Activated CD4-positive, alpha-beta T cell treated with anti-CD3 and anti-CD28 coated beads, Interleukin-2, amount 10 ng/mL, durations not matched to agents 7 days and 5 days (primary cell): Measurements from ENCODE around the gene DGKI. TPM values are rescaled to one million over a fixed set of nuclear protein-coding genes. Genes with fewer than 3 reads are reported as not detected.

Experiments
- CTCF ChIA-PET: fragments of 350-600 bp; sonication (Branson Sonifier 250); formaldehyde crosslinking; loops from one replicate; lab custom pipeline; 2021; ENCODE audit warnings: antibody characterized with exemption; lab: Charles Lee
- POLR2A ChIA-PET: fragments of 350-600 bp; sonication (Branson Sonifier 250); formaldehyde crosslinking; loops from one replicate; lab custom pipeline; 2021; ENCODE audit warnings: antibody characterized with exemption; lab: Charles Lee
- DNase-seq: peaks from one replicate; pipeline ENCODE4 v3.0.0-alpha.2; 2020
- H3K27ac Mint-ChIP-seq: one replicate; pipeline ENCODE4 v1.8.0; 2021; ENCODE audit warnings: mild to moderate bottlenecking, moderate library complexity, mixed read lengths
- H3K27me3 Mint-ChIP-seq: one replicate; pipeline ENCODE4 v1.8.0; 2021; ENCODE audit warnings: mixed read lengths
- H3K36me3 Mint-ChIP-seq: one replicate; pipeline ENCODE4 v1.8.0; 2021; ENCODE audit warnings: low read depth, mixed read lengths
- H3K4me1 Mint-ChIP-seq: one replicate; pipeline ENCODE4 v1.8.0; 2021; ENCODE audit warnings: mixed read lengths
- H3K4me3 Mint-ChIP-seq: one replicate; pipeline ENCODE4 v1.8.0; 2021; ENCODE audit warnings: mild to moderate bottlenecking, moderate library complexity, mixed read lengths
- H3K9me3 Mint-ChIP-seq: one replicate; pipeline ENCODE4 v1.8.0; 2021; ENCODE audit warnings: mixed read lengths
- total RNA-seq, 2 experiments: library from RNA; stranded (reverse); gene quantifications; one replicate each; pipeline ENCODE4 v1.2.3, GENCODE V29; 2021

DGKI gene
- total RNA-seq, 2 experiments from 2014 or later: 0.06 to 0.25 TPM

- no peaks in the 10 kb centered on the region for H3K27me3 Mint-ChIP-seq
- ChIA-PET CTCF (no interaction called here), POLR2A (no interaction called here)
- H3K4me3 Mint-ChIP-seq: no peak overlapping the region
- DNase-seq: no peak
- H3K27ac Mint-ChIP-seq: no peak overlapping the region
- H3K36me3 Mint-ChIP-seq: no peaks in the 10 kb centered on the region
- no peaks in the 10 kb centered on the region for H3K4me1 Mint-ChIP-seq
- no peaks in the 10 kb centered on the region for H3K9me3 Mint-ChIP-seq
These were observed 274.6 kb downstream of the DGKI start for GRCh38 chr7:137572056-137572784.

- H3K4me3 Mint-ChIP-seq: no peak overlapping the region
- H3K27ac Mint-ChIP-seq: no peak overlapping the region
- ChIA-PET CTCF (no interaction called here), POLR2A (no interaction called here)
- H3K36me3 Mint-ChIP-seq: no peaks in the 10 kb centered on the region
- H3K27me3 Mint-ChIP-seq: no peaks in the 10 kb centered on the region
- H3K9me3 Mint-ChIP-seq: no peaks in the 10 kb centered on the region
- H3K4me1 Mint-ChIP-seq: no peaks in the 10 kb centered on the region
- no peak for DNase-seq
These were observed 282.1 kb downstream of the DGKI start for GRCh38 chr7:137564677-137565076.

- DNase-seq: no peak
- H3K36me3 Mint-ChIP-seq: no peaks in the 10 kb centered on the region
- no peaks in the 10 kb centered on the region for H3K9me3 Mint-ChIP-seq
- no peaks in the 10 kb centered on the region for H3K4me1 Mint-ChIP-seq
- H3K27ac Mint-ChIP-seq: no peak overlapping the region
- H3K27me3 Mint-ChIP-seq: no peaks in the 10 kb centered on the region
- ChIA-PET CTCF (no interaction called here), POLR2A (no interaction called here)
- no peak overlapping the region for H3K4me3 Mint-ChIP-seq
These were observed 282.8 kb downstream of the DGKI start for GRCh38 chr7:137563981-137564380.

- Mint-ChIP-seq H3K4me1 (no peaks in the 10 kb centered on the region), H3K4me3 (no peak overlapping the region), H3K27ac (no peak overlapping the region), H3K9me3 (no peaks in the 10 kb centered on the region), H3K36me3 (no peaks in the 10 kb centered on the region), H3K27me3 (no peaks in the 10 kb centered on the region)
- no peak for DNase-seq
- CTCF ChIA-PET: no interaction called here
- POLR2A ChIA-PET: no interaction called here
These were observed 299.3 kb downstream of the DGKI start for GRCh38 chr7:137547485-137547884.

GRCh38 chr7:137546671-137547070 is 300.1 kb downstream of the DGKI start:
- ChIA-PET CTCF (no interaction called here), POLR2A (no interaction called here)
- H3K27ac Mint-ChIP-seq: no peak overlapping the region
- no peaks in the 10 kb centered on the region for H3K27me3 Mint-ChIP-seq
- H3K4me1 Mint-ChIP-seq: no peaks in the 10 kb centered on the region
- no peaks in the 10 kb centered on the region for H3K36me3 Mint-ChIP-seq
- no peak for DNase-seq
- no peaks in the 10 kb centered on the region for H3K9me3 Mint-ChIP-seq
- no peak overlapping the region for H3K4me3 Mint-ChIP-seq

GRCh38 chr7:137546009-137546408 is 300.8 kb downstream of the DGKI start:
- H3K9me3 Mint-ChIP-seq: no peaks in the 10 kb centered on the region
- ChIA-PET CTCF (no interaction called here), POLR2A (no interaction called here)
- no peaks in the 10 kb centered on the region for H3K36me3 Mint-ChIP-seq
- H3K27ac Mint-ChIP-seq: no peak overlapping the region
- no peak overlapping the region for H3K4me3 Mint-ChIP-seq
- H3K27me3 Mint-ChIP-seq: no peaks in the 10 kb centered on the region
- no peak for DNase-seq
- no peaks in the 10 kb centered on the region for H3K4me1 Mint-ChIP-seq

GRCh38 chr7:137545059-137545716 is 301.6 kb downstream of the DGKI start:
- no peaks in the 10 kb centered on the region for H3K9me3 Mint-ChIP-seq
- no peak for DNase-seq
- no peak overlapping the region for H3K4me3 Mint-ChIP-seq
- no peaks in the 10 kb centered on the region for H3K36me3 Mint-ChIP-seq
- no peaks in the 10 kb centered on the region for H3K4me1 Mint-ChIP-seq
- POLR2A ChIA-PET: no interaction called here
- no peaks in the 10 kb centered on the region for H3K27me3 Mint-ChIP-seq
- no peak overlapping the region for H3K27ac Mint-ChIP-seq
- CTCF ChIA-PET: no interaction called here

- ChIA-PET CTCF (no interaction called here), POLR2A (no interaction called here)
- Mint-ChIP-seq H3K27ac (no peak overlapping the region), H3K36me3 (no peaks in the 10 kb centered on the region), H3K9me3 (no peaks in the 10 kb centered on the region), H3K4me3 (no peak overlapping the region), H3K4me1 (no peaks in the 10 kb centered on the region), H3K27me3 (no peaks in the 10 kb centered on the region)
- DNase-seq: no peak
These were observed 302.2 kb downstream of the DGKI start for GRCh38 chr7:137544453-137545058.

GRCh38 chr7:137539111-137539715 is 307.6 kb downstream of the DGKI start:
- ChIA-PET POLR2A (no interaction called here), CTCF (no interaction called here)
- Mint-ChIP-seq H3K27me3 (no peaks in the 10 kb centered on the region), H3K4me1 (no peaks in the 10 kb centered on the region), H3K4me3 (no peak overlapping the region), H3K9me3 (no peaks in the 10 kb centered on the region), H3K27ac (no peak overlapping the region), H3K36me3 (no peaks in the 10 kb centered on the region)
- DNase-seq: no peak

- Mint-ChIP-seq H3K27me3 (no peaks in the 10 kb centered on the region), H3K36me3 (no peaks in the 10 kb centered on the region), H3K9me3 (no peaks in the 10 kb centered on the region), H3K4me1 (no peaks in the 10 kb centered on the region), H3K27ac (no peak overlapping the region), H3K4me3 (no peak overlapping the region)
- CTCF ChIA-PET: no interaction called here
- DNase-seq: no peak
- POLR2A ChIA-PET: no interaction called here
These were observed 308.4 kb downstream of the DGKI start for GRCh38 chr7:137538361-137538762.

GRCh38 chr7:137535579-137535978 is 311.2 kb downstream of the DGKI start:
- no peaks in the 10 kb centered on the region for H3K4me1 Mint-ChIP-seq
- no peaks in the 10 kb centered on the region for H3K27me3 Mint-ChIP-seq
- H3K36me3 Mint-ChIP-seq: no peaks in the 10 kb centered on the region
- DNase-seq: no peak
- no peak overlapping the region for H3K27ac Mint-ChIP-seq
- ChIA-PET POLR2A (no interaction called here), CTCF (no interaction called here)
- no peak overlapping the region for H3K4me3 Mint-ChIP-seq
- no peaks in the 10 kb centered on the region for H3K9me3 Mint-ChIP-seq

- Mint-ChIP-seq H3K27me3 (no peaks in the 10 kb centered on the region), H3K27ac (no peak overlapping the region), H3K4me1 (no peaks in the 10 kb centered on the region), H3K9me3 (no peaks in the 10 kb centered on the region), H3K36me3 (no peaks in the 10 kb centered on the region), H3K4me3 (no peak overlapping the region)
- CTCF ChIA-PET: no interaction called here
- DNase-seq: no peak
- POLR2A ChIA-PET: no interaction called here
These were observed 315.1 kb downstream of the DGKI start for GRCh38 chr7:137531671-137532070.

GRCh38 chr7:137527634-137528033 is 319.1 kb downstream of the DGKI start:
- Mint-ChIP-seq H3K27me3 (no peaks in the 10 kb centered on the region), H3K36me3 (no peaks in the 10 kb centered on the region), H3K4me3 (no peak overlapping the region), H3K9me3 (no peaks in the 10 kb centered on the region), H3K27ac (no peak overlapping the region), H3K4me1 (no peaks in the 10 kb centered on the region)
- no peak for DNase-seq
- CTCF ChIA-PET: no interaction called here
- POLR2A ChIA-PET: no interaction called here
